Activated CD4-positive, alpha-beta T cell treated with anti-CD3 and anti-CD28 coated beads, Interleukin-2, amount 10 ng/mL, durations not matched to agents 7 days and 5 days (primary cell): ENCODE results near the gene AUTS2. TPM values are rescaled to one million over a fixed set of nuclear protein-coding genes. Genes with fewer than 3 reads are reported as not detected.
A peak's percentile ranks its signal among the peaks of the same experiment; 100 is the strongest.

ENCODE experiments used
- CTCF ChIA-PET: fragments of 350-600 bp; sonication (Branson Sonifier 250); formaldehyde crosslinking; loops from one replicate; lab custom pipeline; 2021; ENCODE audit warnings: antibody characterized with exemption; lab: Charles Lee
- POLR2A ChIA-PET: fragments of 350-600 bp; sonication (Branson Sonifier 250); formaldehyde crosslinking; loops from one replicate; lab custom pipeline; 2021; ENCODE audit warnings: antibody characterized with exemption; lab: Charles Lee
- DNase-seq: peaks from one replicate; pipeline ENCODE4 v3.0.0-alpha.2; 2020
- H3K27ac Mint-ChIP-seq: one replicate; pipeline ENCODE4 v1.8.0; 2021; ENCODE audit warnings: mild to moderate bottlenecking, moderate library complexity, mixed read lengths
- H3K27me3 Mint-ChIP-seq: one replicate; pipeline ENCODE4 v1.8.0; 2021; ENCODE audit warnings: mixed read lengths
- H3K36me3 Mint-ChIP-seq: one replicate; pipeline ENCODE4 v1.8.0; 2021; ENCODE audit warnings: low read depth, mixed read lengths
- H3K4me1 Mint-ChIP-seq: one replicate; pipeline ENCODE4 v1.8.0; 2021; ENCODE audit warnings: mixed read lengths
- H3K4me3 Mint-ChIP-seq: one replicate; pipeline ENCODE4 v1.8.0; 2021; ENCODE audit warnings: mild to moderate bottlenecking, moderate library complexity, mixed read lengths
- H3K9me3 Mint-ChIP-seq: one replicate; pipeline ENCODE4 v1.8.0; 2021; ENCODE audit warnings: mixed read lengths
- total RNA-seq, 2 experiments: library from RNA; stranded (reverse); gene quantifications; one replicate each; pipeline ENCODE4 v1.2.3, GENCODE V29; 2021

Gene AUTS2
- total RNA-seq, 2 experiments from 2014 or later: 13.9 to 18.9 TPM

- H3K27ac Mint-ChIP-seq: no peak overlapping the region
- no peak overlapping the region for H3K4me3 Mint-ChIP-seq
- CTCF ChIA-PET: no interaction called here
- no peaks in the 10 kb centered on the region for H3K9me3 Mint-ChIP-seq
- DNase-seq: no peak
- H3K36me3 Mint-ChIP-seq: no peaks in the 10 kb centered on the region
- H3K4me1 Mint-ChIP-seq: no peaks in the 10 kb centered on the region
- H3K27me3 Mint-ChIP-seq: no peaks in the 10 kb centered on the region
- POLR2A ChIA-PET: no interaction called here
These were observed 396.7 kb downstream of the AUTS2 start for GRCh38 chr7:69994886-69995542.

GRCh38 chr7:69996121-69996520 is 397.8 kb downstream of the AUTS2 start:
- Mint-ChIP-seq H3K27ac (no peak overlapping the region), H3K27me3 (no peaks in the 10 kb centered on the region), H3K4me1 (no peaks in the 10 kb centered on the region), H3K9me3 (no peaks in the 10 kb centered on the region), H3K4me3 (no peak overlapping the region), H3K36me3 (no peaks in the 10 kb centered on the region)
- ChIA-PET POLR2A (no interaction called here), CTCF (no interaction called here)
- DNase-seq: no peak

GRCh38 chr7:70000737-70001348 is 402.6 kb downstream of the AUTS2 start:
- Mint-ChIP-seq H3K4me1 (peaks cover 4% of the 10 kb centered on the region), H3K9me3 (no peaks in the 10 kb centered on the region), H3K27me3 (no peaks in the 10 kb centered on the region), H3K4me3 (no peak overlapping the region), H3K36me3 (no peaks in the 10 kb centered on the region), H3K27ac (no peak overlapping the region)
- no peak for DNase-seq
- CTCF ChIA-PET: no interaction called here
- POLR2A ChIA-PET: no interaction called here

- Mint-ChIP-seq H3K27me3 (no peaks in the 10 kb centered on the region), H3K4me1 (peaks cover 14% of the 10 kb centered on the region), H3K4me3 (no peak overlapping the region), H3K27ac (no peak overlapping the region), H3K9me3 (no peaks in the 10 kb centered on the region), H3K36me3 (no peaks in the 10 kb centered on the region)
- ChIA-PET POLR2A (no interaction called here), CTCF (no interaction called here)
- DNase-seq: no peak
These were observed 407.2 kb downstream of the AUTS2 start for GRCh38 chr7:70005480-70005879.

- Mint-ChIP-seq H3K27me3 (no peaks in the 10 kb centered on the region), H3K4me3 (no peak overlapping the region), H3K36me3 (no peaks in the 10 kb centered on the region), H3K27ac (peak overlapping the region; percentile 17), H3K4me1 (peaks cover 14% of the 10 kb centered on the region), H3K9me3 (no peaks in the 10 kb centered on the region)
- ChIA-PET POLR2A (no interaction called here), CTCF (no interaction called here)
- no peak for DNase-seq
These were observed 407.6 kb downstream of the AUTS2 start for GRCh38 chr7:70005891-70006260.

- Mint-ChIP-seq H3K27ac (peak overlapping the region; percentile 17), H3K36me3 (no peaks in the 10 kb centered on the region), H3K27me3 (no peaks in the 10 kb centered on the region), H3K9me3 (no peaks in the 10 kb centered on the region), H3K4me1 (peaks cover 14% of the 10 kb centered on the region), H3K4me3 (no peak overlapping the region)
- CTCF ChIA-PET: no interaction called here
- POLR2A ChIA-PET: no interaction called here
- no peak for DNase-seq
These were observed 408.1 kb downstream of the AUTS2 start for GRCh38 chr7:70006261-70006920.

GRCh38 chr7:70008466-70008865 is 410.2 kb downstream of the AUTS2 start:
- H3K27ac Mint-ChIP-seq: no peak overlapping the region
- ChIA-PET POLR2A (no interaction called here), CTCF (no interaction called here)

GRCh38 chr7:70014472-70015177 is 416.4 kb downstream of the AUTS2 start:
- CTCF ChIA-PET: interaction anchor here (0.8 kb wide), 1 partner anchor 343 kb away, joined by 3 read pairs; no protein-coding TSS in a partner anchor
- H3K27ac Mint-ChIP-seq: no peak overlapping the region
- H3K27me3 Mint-ChIP-seq: no peaks in the 10 kb centered on the region
- no peak for DNase-seq
- no peaks in the 10 kb centered on the region for H3K4me1 Mint-ChIP-seq
- H3K36me3 Mint-ChIP-seq: no peaks in the 10 kb centered on the region
- H3K9me3 Mint-ChIP-seq: no peaks in the 10 kb centered on the region
- POLR2A ChIA-PET: no interaction called here
- H3K4me3 Mint-ChIP-seq: no peak overlapping the region

More at GRCh38 chr7:70008466-70008865, 410.2 kb downstream of the AUTS2 start:
- no peak overlapping the region for H3K4me3 Mint-ChIP-seq
- no peaks in the 10 kb centered on the region for H3K27me3 Mint-ChIP-seq
- no peaks in the 10 kb centered on the region for H3K9me3 Mint-ChIP-seq
- no peaks in the 10 kb centered on the region for H3K36me3 Mint-ChIP-seq
- no peak for DNase-seq
- H3K4me1 Mint-ChIP-seq: peaks cover 14% of the 10 kb centered on the region

- POLR2A ChIA-PET: no interaction called here
- CTCF ChIA-PET: interaction anchor here (0.8 kb wide), 1 partner anchor 342 kb away, joined by 3 read pairs; no protein-coding TSS in a partner anchor
- no peak for DNase-seq
- Mint-ChIP-seq H3K36me3 (no peaks in the 10 kb centered on the region), H3K27me3 (peaks cover 2% of the 10 kb centered on the region), H3K4me1 (no peaks in the 10 kb centered on the region), H3K4me3 (no peak overlapping the region), H3K9me3 (no peaks in the 10 kb centered on the region), H3K27ac (no peak overlapping the region)
These were observed 417.1 kb downstream of the AUTS2 start for GRCh38 chr7:70015353-70015752.

GRCh38 chr7:70016044-70016770 is 417.9 kb downstream of the AUTS2 start:
- CTCF ChIA-PET: interaction anchor here (0.7 kb wide), 1 partner anchor 1024 kb away, joined by 3 read pairs; no protein-coding TSS in a partner anchor
- Mint-ChIP-seq H3K27ac (no peak overlapping the region), H3K4me1 (no peaks in the 10 kb centered on the region), H3K4me3 (no peak overlapping the region), H3K9me3 (no peaks in the 10 kb centered on the region), H3K36me3 (no peaks in the 10 kb centered on the region), H3K27me3 (peaks cover 2% of the 10 kb centered on the region)
- POLR2A ChIA-PET: no interaction called here
- no peak for DNase-seq

- Mint-ChIP-seq H3K4me1 (no peaks in the 10 kb centered on the region), H3K27ac (no peak overlapping the region), H3K36me3 (no peaks in the 10 kb centered on the region), H3K4me3 (no peak overlapping the region), H3K9me3 (no peaks in the 10 kb centered on the region), H3K27me3 (peaks cover 2% of the 10 kb centered on the region)
- ChIA-PET CTCF (no interaction called here), POLR2A (no interaction called here)
- DNase-seq: no peak
These were observed 419.1 kb downstream of the AUTS2 start for GRCh38 chr7:70017357-70017756.

GRCh38 chr7:70018700-70019099 is 420.4 kb downstream of the AUTS2 start:
- Mint-ChIP-seq H3K9me3 (no peaks in the 10 kb centered on the region), H3K4me3 (no peak overlapping the region), H3K27me3 (peaks cover 2% of the 10 kb centered on the region), H3K27ac (no peak overlapping the region), H3K4me1 (no peaks in the 10 kb centered on the region), H3K36me3 (no peaks in the 10 kb centered on the region)
- CTCF ChIA-PET: no interaction called here
- DNase-seq: no peak
- POLR2A ChIA-PET: no interaction called here
